Transverse colon (tissue), 4 donors: Measurements from ENCODE around the gene ENOX1. TPM values are rescaled to one million over a fixed set of nuclear protein-coding genes. Genes with fewer than 3 reads are reported as not detected.

Experiments
- DNase-seq: peaks from one replicate; pipeline ENCODE4 v3.0.0-alpha.2; 2019
- H3K27ac ChIP-seq, 4 donors: fragments of 200-600 bp; sonication (generic); 2 replicates each; pipeline ENCODE4 v1.5.1; 2016 to 2018; ENCODE audit warnings: inconsistent platforms in 4 of 4
- H3K27me3 ChIP-seq: fragments of 200-600 bp; sonication (generic); 2 replicates; pipeline ENCODE4 v1.5.1; 2017; ENCODE audit warnings: inconsistent platforms
- H3K36me3 ChIP-seq, 4 donors: fragments of 200-600 bp; sonication (generic); 2 replicates each; pipeline ENCODE4 v1.5.1; 2017 to 2019; ENCODE audit warnings: inconsistent platforms in 4 of 4
- H3K4me1 ChIP-seq, 4 donors: fragments of 200-600 bp; sonication (generic); 2 replicates each; pipeline ENCODE4 v1.5.1; 2017 to 2020; ENCODE audit warnings: inconsistent platforms in 4 of 4
- H3K4me3 ChIP-seq, 4 donors: fragments of 200-600 bp; sonication (generic); 1 replicate in 1 of 4; 2 replicates in 3 of 4; pipeline versions ENCODE4 v1.5.1 to v1.6.1; 2017 to 2019; ENCODE audit warnings: inconsistent platforms in 4 of 4
- H3K9me3 ChIP-seq, 2 donors: fragments of 200-600 bp; sonication (generic); 2 replicates each; pipeline ENCODE4 v1.5.1; 2017 to 2019; ENCODE audit warnings: inconsistent platforms in 2 of 2
- CTCF ChIP-seq, 5 experiments: fragments of 200-600 bp in 3 of 5; fragments of 450-650 bp in 2 of 5; sonication (generic) in 3 of 5; IDR thresholded peaks; 1 replicate in 2 of 5; 2 replicates in 3 of 5; pipeline ENCODE4 v1.5.1; 2016 to 2017; ENCODE audit warnings: antibody characterized with exemption in 5 of 5, inconsistent platforms in 3 of 5, mild to moderate bottlenecking in 2 of 5, moderate library complexity in 1 of 5
- EP300 ChIP-seq: sonication (generic); formaldehyde crosslinking; IDR thresholded peaks from one replicate; pipeline ENCODE4 v1.6.1; 2017; ENCODE audit warnings: antibody characterized with exemption, low read depth
- POLR2A ChIP-seq: fragments of 450-650 bp; IDR thresholded peaks from one replicate; pipeline ENCODE4 v1.6.1; 2016; ENCODE audit warnings: antibody characterized with exemption, mild to moderate bottlenecking, moderate library complexity
- POLR2AphosphoS5 ChIP-seq, 3 donors: sonication (generic); formaldehyde crosslinking; IDR thresholded peaks; one replicate each; pipeline ENCODE4 v1.6.1; 2016; ENCODE audit warnings: antibody characterized with exemption in 3 of 3
- WGBS, 2 donors: methylation state at CpG; one replicate each; pipeline ENCODE4 v1.1.5; 2018; ENCODE audit warnings: low coverage in 1 of 2; 5-methylcytosine and 5-hydroxymethylcytosine counted together
- in situ Hi-C, 4 donors: fragments of 200-750 bp; cut with MboI; loops; one replicate each; pipeline versions ENCODE4 v1.15.0 to v1.15.1; 2017; ENCODE audit warnings: low sequenced_read_pairs in 3 of 4, low pct_ligation_motif_present in 1 of 4, low pct_unique_long_range_greater_than_20kb in 1 of 4
- intact Hi-C: fragments of 100-400 bp; cut with DNase I; formaldehyde crosslinking; loops from one replicate; pipeline ENCODE4 v1.15.1; 2023; ENCODE audit warnings: low total_unique reads
- total RNA-seq, 4 donors: library from RNA; depleted of rRNA; stranded (reverse); fragments of >200 nt; gene quantifications; one replicate each; pipeline ENCODE4 v1.1.0, GENCODE V29; 2016

Gene ENOX1
- total RNA-seq, 4 donors from 2014 or later = 1.5 to 6.4 (median 2.2) TPM

GRCh38 chr13:43303033-43303729 lies 483.6 kb downstream of the ENOX1 start:
- peaks cover 3 to 16% (median 8%) of the 10 kb centered on the region in 4 donors for H3K4me1 ChIP-seq
- peaks cover 4% of the 10 kb centered on the region for H3K27me3 ChIP-seq
- in situ Hi-C loops = no loop called here
- intact Hi-C loops = no loop called here
- H3K36me3 ChIP-seq = no peaks in the 10 kb centered on the region
- peak; percentile 28 for DNase-seq
- peak; percentile 13 to 59 (median 46) for TF ChIP-seq POLR2AphosphoS5 (IDR thresholded peaks at IDR 0.05)
- no peak for TF ChIP-seq POLR2A
- TF ChIP-seq CTCF (IDR thresholded peaks at IDR 0.05) = peak; percentile 17 to 41 (median 30)
- peak overlapping the region in 3 of 4 donors; percentile 53 to 74 (median 63) for H3K27ac ChIP-seq
- 14 to 16% methylated on average over 1 to 5 of the region's 5 CpGs for WGBS, 2 donors
- H3K9me3 ChIP-seq = no peaks in the 10 kb centered on the region
- H3K4me3 ChIP-seq = no peak overlapping the region

- H3K4me3 ChIP-seq = no peak overlapping the region
- intact Hi-C loops (no loop called here), in situ Hi-C loops (no loop called here)
- TF ChIP-seq EP300 (no peak), POLR2AphosphoS5 (IDR thresholded peaks at IDR 0.05) (no peak), POLR2A (no peak), CTCF (IDR thresholded peaks at IDR 0.05) (no peak)
- H3K9me3 ChIP-seq = no peaks in the 10 kb centered on the region
- peak overlapping the region in 2 of 4 donors; percentile 9 to 33 for H3K27ac ChIP-seq
- no peak for DNase-seq
- 69 to 71% methylated on average over 3 of the region's 3 CpGs for WGBS, 2 donors
- H3K36me3 ChIP-seq = no peaks in the 10 kb centered on the region
- H3K27me3 ChIP-seq = peaks cover 4% of the 10 kb centered on the region
- H3K4me1 ChIP-seq = peaks cover 0 to 13% (median 3%) of the 10 kb centered on the region in 4 donors
Observed at GRCh38 chr13:43301346-43301969, 485.3 kb downstream of the ENOX1 start.

GRCh38 chr13:43300865-43301264 lies 485.9 kb downstream of the ENOX1 start:
- peak overlapping the region in 3 of 4 donors; percentile 9 to 33 (median 30) for H3K27ac ChIP-seq
- peaks cover 4% of the 10 kb centered on the region for H3K27me3 ChIP-seq
- no peaks in the 10 kb centered on the region for H3K36me3 ChIP-seq
- no peaks in the 10 kb centered on the region for H3K9me3 ChIP-seq
- TF ChIP-seq POLR2A (no peak), POLR2AphosphoS5 (IDR thresholded peaks at IDR 0.05) (peak in 2 of 3 donors; percentile 19 to 65)
- intact Hi-C loops (no loop called here), in situ Hi-C loops (no loop called here)
- no peak overlapping the region for H3K4me3 ChIP-seq
- peaks cover 0 to 13% (median 3%) of the 10 kb centered on the region in 4 donors for H3K4me1 ChIP-seq
- no peak for DNase-seq
- WGBS, 2 donors = 34 to 38% methylated on average over 4 of the region's 4 CpGs

- Histone ChIP-seq H3K36me3 (no peaks in the 10 kb centered on the region), H3K27ac (no peak overlapping the region), H3K4me3 (no peak overlapping the region), H3K4me1 (peaks cover 0 to 13% (median 3%) of the 10 kb centered on the region in 4 donors), H3K9me3 (no peaks in the 10 kb centered on the region), H3K27me3 (peaks cover 4% of the 10 kb centered on the region)
- no peak for DNase-seq
- no peak for TF ChIP-seq POLR2AphosphoS5 (IDR thresholded peaks at IDR 0.05)
- TF ChIP-seq EP300 = no peak
- no peak for TF ChIP-seq CTCF (IDR thresholded peaks at IDR 0.05)
- TF ChIP-seq POLR2A = no peak
- in situ Hi-C loops = no loop called here
- intact Hi-C loops = no loop called here
- 80% methylated on average over 5 of the region's 5 CpGs for WGBS, 2 donors
Observed at GRCh38 chr13:43299374-43299773, 487.4 kb downstream of the ENOX1 start.
